ENCODE results near the gene FBXO3.
A peak's percentile ranks its signal among the peaks of the same experiment; 100 is the strongest.
"Not testable (repeated sequence)": the region's sequence is repeated elsewhere in the genome, so short reads cannot be mapped to it uniquely, and the experiment has no call there.

FBXO3 gene

GRCh38 chr11:33725496-33725895, 48.8 kb downstream of the FBXO3 start:
- no peak for DNase-seq

GRCh38 chr11:33724644-33725035, 49.7 kb downstream of the FBXO3 start:
- DNase-seq: no peak

- no peak for DNase-seq
Measured at GRCh38 chr11:33723238-33723881, 51.0 kb downstream of the FBXO3 start.

GRCh38 chr11:33722590-33723234, 51.6 kb downstream of the FBXO3 start:
- DNase-seq: peak; percentile 24

GRCh38 chr11:33721984-33722383, 52.3 kb downstream of the FBXO3 start:
- no peak for DNase-seq

- DNase-seq: peak; percentile 15
Measured at GRCh38 chr11:33721426-33721825, 52.9 kb downstream of the FBXO3 start.

- no peak for DNase-seq
Measured at GRCh38 chr11:33719587-33719986, 54.7 kb downstream of the FBXO3 start.

- no peak for DNase-seq
Measured at GRCh38 chr11:33718440-33718839, 55.9 kb downstream of the FBXO3 start.

GRCh38 chr11:33716243-33716642, 58.1 kb downstream of the FBXO3 start:
- no peak for DNase-seq

GRCh38 chr11:33713856-33714398, 60.4 kb downstream of the FBXO3 start:
- no peak for DNase-seq

GRCh38 chr11:33713151-33713855, 61.0 kb downstream of the FBXO3 start:
- no peak for DNase-seq

- no peak for DNase-seq
Measured at GRCh38 chr11:33712436-33712835, 61.9 kb downstream of the FBXO3 start.

GRCh38 chr11:33709466-33709865, 64.9 kb downstream of the FBXO3 start:
- no peak for DNase-seq

GRCh38 chr11:33708985-33709384, 65.3 kb downstream of the FBXO3 start:
- no peak for DNase-seq

- not testable (repeated sequence) for DNase-seq
Measured at GRCh38 chr11:33707831-33708230, 66.5 kb downstream of the FBXO3 start.

GRCh38 chr11:33706966-33707365, 67.4 kb downstream of the FBXO3 start:
- no peak for DNase-seq

- no peak for DNase-seq
Measured at GRCh38 chr11:33706546-33706945, 67.8 kb downstream of the FBXO3 start.

GRCh38 chr11:33704240-33705002, 69.9 kb downstream of the FBXO3 start:
- DNase-seq: no peak

- no peak for DNase-seq
Measured at GRCh38 chr11:33703788-33704187, 70.5 kb downstream of the FBXO3 start.

- DNase-seq: no peak
Measured at GRCh38 chr11:33703234-33703633, 71.1 kb downstream of the FBXO3 start.

- no peak for DNase-seq
Measured at GRCh38 chr11:33701302-33702230, 72.8 kb downstream of the FBXO3 start.
